Jurkat, Clone E6-1 (cell line): ENCODE data around the gene UGT1A6.

Experiments
- DNase-seq: peaks from one replicate; pipeline ENCODE4 v3.0.0-alpha.2; 2011; ENCODE audit warnings: low read depth, low spot score
- H3K4me3 ChIP-seq: 2 replicates; pipeline ENCODE4 v1.5.1; 2011; ENCODE audit warnings: mild to moderate bottlenecking, low read length, control low read depth, moderate library complexity

UGT1A6 gene

GRCh38 chr2:233756429-233757081 is 63.9 kb downstream of the UGT1A6 start:
- no peak for DNase-seq
- no peak overlapping the region for H3K4me3 ChIP-seq

GRCh38 chr2:233758141-233758540 is 65.5 kb downstream of the UGT1A6 start:
- no peak for DNase-seq
- H3K4me3 ChIP-seq = no peak overlapping the region

- no peak for DNase-seq
These were observed 66.2 kb downstream of the UGT1A6 start for GRCh38 chr2:233758849-233759248.

GRCh38 chr2:233760043-233760442 is 67.4 kb downstream of the UGT1A6 start, which contains the start of gene UGT1A1:
Gene UGT1A1 (plus strand): TSS chr2:233760270. CDS start chr2:233760288, 18 bp downstream.
- H3K4me3 ChIP-seq = no peak within 1 kb of the TSS
- no peak for DNase-seq

More at GRCh38 chr2:233758849-233759248, 66.2 kb downstream of the UGT1A6 start:
- no peak overlapping the region for H3K4me3 ChIP-seq

- no peak overlapping the region for H3K4me3 ChIP-seq
- no peak for DNase-seq
These were observed 68.5 kb downstream of the UGT1A6 start for GRCh38 chr2:233761040-233761769.

GRCh38 chr2:233764264-233764663 is 71.6 kb downstream of the UGT1A6 start:
- no peak overlapping the region for H3K4me3 ChIP-seq
- DNase-seq = no peak

GRCh38 chr2:233764761-233765160 is 72.1 kb downstream of the UGT1A6 start:
- H3K4me3 ChIP-seq = no peak overlapping the region
- DNase-seq = no peak

GRCh38 chr2:233766416-233766815 is 73.7 kb downstream of the UGT1A6 start:
- no peak for DNase-seq
- no peak overlapping the region for H3K4me3 ChIP-seq

- no peak for DNase-seq
- no peak overlapping the region for H3K4me3 ChIP-seq
These were observed 75.4 kb downstream of the UGT1A6 start for GRCh38 chr2:233768076-233768475.

- H3K4me3 ChIP-seq = no peak overlapping the region
- no peak for DNase-seq
These were observed 76.6 kb downstream of the UGT1A6 start for GRCh38 chr2:233769260-233769659.

- H3K4me3 ChIP-seq = no peak overlapping the region
- DNase-seq = no peak
These were observed 79.5 kb downstream of the UGT1A6 start for GRCh38 chr2:233772153-233772552.

GRCh38 chr2:233772583-233772982 is 79.9 kb downstream of the UGT1A6 start:
- DNase-seq = no peak
- H3K4me3 ChIP-seq = no peak overlapping the region

GRCh38 chr2:233773854-233774253 is 81.2 kb downstream of the UGT1A6 start:
- H3K4me3 ChIP-seq = no peak overlapping the region
- DNase-seq = no peak

GRCh38 chr2:233775414-233775813 is 82.7 kb downstream of the UGT1A6 start:
- no peak for DNase-seq

GRCh38 chr2:233778030-233778429 is 85.3 kb downstream of the UGT1A6 start, which contains the start of gene MROH2A:
Gene MROH2A (plus strand): TSS chr2:233778330. CDS start chr2:233779359, 1,029 bp downstream.
- DNase-seq = no peak

More at GRCh38 chr2:233775414-233775813, 82.7 kb downstream of the UGT1A6 start:
- no peak overlapping the region for H3K4me3 ChIP-seq

GRCh38 chr2:233779722-233780121 is 87.0 kb downstream of the UGT1A6 start:
- DNase-seq = no peak
- H3K4me3 ChIP-seq = no peak overlapping the region

More at GRCh38 chr2:233778030-233778429, 85.3 kb downstream of the UGT1A6 start, which contains the start of gene MROH2A:
- no peak within 1 kb of the TSS for H3K4me3 ChIP-seq

- no peak overlapping the region for H3K4me3 ChIP-seq
- no peak for DNase-seq
These were observed 88.1 kb downstream of the UGT1A6 start for GRCh38 chr2:233780771-233781170.

- no peak for DNase-seq
- H3K4me3 ChIP-seq = no peak overlapping the region
These were observed 96.9 kb downstream of the UGT1A6 start for GRCh38 chr2:233789554-233789953.

GRCh38 chr2:233791151-233791882 is 98.6 kb downstream of the UGT1A6 start:
- no peak for DNase-seq
- no peak overlapping the region for H3K4me3 ChIP-seq

- no peak overlapping the region for H3K4me3 ChIP-seq
- no peak for DNase-seq
These were observed 99.2 kb downstream of the UGT1A6 start for GRCh38 chr2:233791883-233792329.
